ENCODE measurements around the gene VPS35. TPM values are rescaled to one million over a fixed set of nuclear protein-coding genes. Genes with fewer than 3 reads are reported as not detected.

Gene VPS35
- total and polyA plus RNA-seq, 2 of the 13 experiments (the other 11 are each of a cell fraction or from before 2014, with no cell fraction given): 30.7 to 136 TPM

DNA sequence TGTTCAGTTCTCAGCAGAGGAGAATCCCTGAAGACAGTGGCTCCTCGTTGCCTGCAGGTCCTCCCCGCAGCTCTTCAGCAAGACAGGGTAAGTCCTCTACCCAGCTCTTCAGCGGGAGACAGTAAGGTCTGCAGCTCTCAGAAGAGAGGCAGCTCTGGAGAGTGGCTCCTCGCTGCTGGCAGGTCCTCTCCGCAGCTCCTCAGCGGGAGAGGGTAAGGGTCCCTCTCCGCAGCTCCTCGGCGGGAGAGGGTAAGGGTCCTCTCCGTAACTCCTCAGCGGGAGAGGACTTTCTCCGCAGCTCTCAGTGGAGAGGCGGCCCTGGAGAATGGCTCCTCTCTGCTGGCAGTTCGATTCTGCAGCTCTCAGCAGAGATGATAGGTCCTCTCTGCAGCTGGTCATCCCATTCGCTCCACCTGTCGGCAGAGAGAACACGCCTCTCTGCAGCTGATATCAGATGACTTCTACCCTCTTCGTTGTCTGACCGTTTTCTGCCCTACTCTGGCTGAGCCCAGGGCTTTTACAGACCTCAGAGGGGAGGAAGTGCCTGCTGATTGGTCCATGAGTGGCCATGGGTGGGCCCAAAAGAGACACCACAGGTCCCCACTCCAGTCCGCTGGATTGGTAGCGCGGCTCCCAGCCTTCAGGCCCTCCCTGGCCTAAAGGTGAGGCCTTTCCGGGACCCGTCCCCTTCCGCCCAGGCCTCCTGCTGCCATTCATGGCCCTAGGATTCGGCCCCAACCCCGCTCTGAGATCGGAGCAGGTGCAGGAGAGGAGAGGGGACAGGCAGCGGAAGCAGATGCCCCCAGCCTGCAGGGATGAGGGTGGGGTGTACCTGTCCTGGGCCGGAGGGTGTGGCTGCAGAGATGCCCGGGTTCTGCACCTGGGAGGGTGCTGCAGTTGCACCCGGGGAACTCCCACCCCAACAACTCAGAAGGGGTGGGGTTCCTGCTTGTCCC is 55.9 kb downstream of the VPS35 start (continued):
- TF ChIP-seq ZNF142 (CRISPR knock-in tag; IDR thresholded peaks at IDR 0.05) (no peak), SALL1 (CRISPR knock-in tag; IDR thresholded peaks at IDR 0.05) (peak; percentile 58; the same call in 1 of the 2 replicates), RXRA (CRISPR knock-in tag; IDR thresholded peaks at IDR 0.05) (no peak; the same call in 1 of the 2 replicates), SP2 (CRISPR knock-in tag; IDR thresholded peaks at IDR 0.05) (peak; percentile 76), ZNF577 (CRISPR knock-in tag; IDR thresholded peaks at IDR 0.05; ENCODE audit: borderline replicate concordance, low read depth) (no peak), ZBTB7A (CRISPR knock-in tag; IDR thresholded peaks at IDR 0.05) (no peak; the same call in 1 of the 2 replicates), RFX5 (IDR thresholded peaks at IDR 0.05; ENCODE audit: low read depth, low read length) (0 out of 2 replicates have a peak, but pooled peaks have one; percentile 28), IRF2 (CRISPR knock-in tag; IDR thresholded peaks at IDR 0.05) (peak; percentile 34; the same call in 1 of the 2 replicates), ZFYVE20 (CRISPR knock-in tag; IDR thresholded peaks at IDR 0.05; ENCODE audit: borderline replicate concordance, low read depth) (0 out of 2 replicates have a peak, but pooled peaks have one; percentile 28), ZNF792 (CRISPR knock-in tag; IDR thresholded peaks at IDR 0.05) (peak; percentile 62; the same call in 1 of the 2 replicates), ARID4A (CRISPR knock-in tag; IDR thresholded peaks at IDR 0.05; ENCODE audit: borderline replicate concordance) (peak; percentile 77), MXD1 (CRISPR knock-in tag; IDR thresholded peaks at IDR 0.05) (peak; percentile 90; the same call in 1 of the 2 replicates), KLF13 (CRISPR knock-in tag; IDR thresholded peaks at IDR 0.05) (no peak), NFYC (CRISPR knock-in tag; IDR thresholded peaks at IDR 0.05) (peak; percentile 80), ZNF468 (CRISPR knock-in tag; IDR thresholded peaks at IDR 0.05) (no peak)
- TF ChIP-seq, protein P1, sequence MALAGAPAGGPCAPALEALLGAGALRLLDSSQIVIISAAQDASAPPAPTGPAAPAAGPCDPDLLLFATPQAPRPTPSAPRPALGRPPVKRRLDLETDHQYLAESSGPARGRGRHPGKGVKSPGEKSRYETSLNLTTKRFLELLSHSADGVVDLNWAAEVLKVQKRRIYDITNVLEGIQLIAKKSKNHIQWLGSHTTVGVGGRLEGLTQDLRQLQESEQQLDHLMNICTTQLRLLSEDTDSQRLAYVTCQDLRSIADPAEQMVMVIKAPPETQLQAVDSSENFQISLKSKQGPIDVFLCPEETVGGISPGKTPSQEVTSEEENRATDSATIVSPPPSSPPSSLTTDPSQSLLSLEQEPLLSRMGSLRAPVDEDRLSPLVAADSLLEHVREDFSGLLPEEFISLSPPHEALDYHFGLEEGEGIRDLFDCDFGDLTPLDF (CRISPR knock-in tag; IDR thresholded peaks at IDR 0.05): no peak
